Erythroblast (primary cell): Measurements from ENCODE around the gene TBCD.

Experiments used
- GATA1 ChIP-seq: IDR thresholded peaks from 2 replicates; pipeline ENCODE4 v1.6.1; 2011; ENCODE audit warnings: low read depth, mild to moderate bottlenecking, control low read depth, low read length, moderate library complexity
- POLR2A ChIP-seq: IDR thresholded peaks from 2 replicates; pipeline ENCODE4 v1.6.1; 2011; ENCODE audit warnings: mild to moderate bottlenecking, low read length

DNA sequence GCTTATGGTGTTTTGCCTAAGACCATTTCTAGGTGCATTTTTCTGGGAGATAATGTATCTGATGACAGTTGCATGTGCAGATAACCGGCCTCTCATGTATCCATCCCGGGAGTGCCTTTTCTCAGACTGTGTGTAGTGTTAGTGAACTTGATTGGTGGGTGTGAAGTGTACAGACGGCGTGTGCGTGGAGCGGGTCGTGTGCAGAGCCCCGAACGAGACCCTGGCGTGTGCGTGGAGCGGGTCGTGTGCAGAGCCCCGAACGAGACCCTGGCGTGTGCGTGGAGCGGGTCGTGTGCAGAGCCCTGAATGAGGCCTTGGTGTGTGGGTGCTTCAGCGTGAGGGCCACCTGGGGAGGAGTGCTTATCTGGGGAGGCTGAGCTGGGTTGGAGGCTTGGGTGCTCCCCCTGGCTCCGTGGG, 116.9 kb downstream of the TBCD start:
- no peak for TF ChIP-seq POLR2A
- no peak for TF ChIP-seq GATA1
